Daoy (cell line): ENCODE measurements around the gene SLC2A8. TPM values are rescaled to one million over a fixed set of nuclear protein-coding genes. Genes with fewer than 3 reads are reported as not detected.

Experiments
- DNase-seq: peaks from one replicate; pipeline ENCODE4 v3.0.0-alpha.2; 2015; ENCODE audit warnings: low read depth
- total RNA-seq: library from RNA; depleted of rRNA; stranded (reverse); fragments of >200 nt; shearing (Covaris generic); gene quantifications from 2 replicates; pipeline ENCODE4 v1.2.3, GENCODE V29; 2014; rRNA removed

Gene SLC2A8, protein sequence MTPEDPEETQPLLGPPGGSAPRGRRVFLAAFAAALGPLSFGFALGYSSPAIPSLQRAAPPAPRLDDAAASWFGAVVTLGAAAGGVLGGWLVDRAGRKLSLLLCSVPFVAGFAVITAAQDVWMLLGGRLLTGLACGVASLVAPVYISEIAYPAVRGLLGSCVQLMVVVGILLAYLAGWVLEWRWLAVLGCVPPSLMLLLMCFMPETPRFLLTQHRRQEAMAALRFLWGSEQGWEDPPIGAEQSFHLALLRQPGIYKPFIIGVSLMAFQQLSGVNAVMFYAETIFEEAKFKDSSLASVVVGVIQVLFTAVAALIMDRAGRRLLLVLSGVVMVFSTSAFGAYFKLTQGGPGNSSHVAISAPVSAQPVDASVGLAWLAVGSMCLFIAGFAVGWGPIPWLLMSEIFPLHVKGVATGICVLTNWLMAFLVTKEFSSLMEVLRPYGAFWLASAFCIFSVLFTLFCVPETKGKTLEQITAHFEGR
- total RNA-seq, result 8.5 and 11.4 TPM in 2 replicates

DNA sequence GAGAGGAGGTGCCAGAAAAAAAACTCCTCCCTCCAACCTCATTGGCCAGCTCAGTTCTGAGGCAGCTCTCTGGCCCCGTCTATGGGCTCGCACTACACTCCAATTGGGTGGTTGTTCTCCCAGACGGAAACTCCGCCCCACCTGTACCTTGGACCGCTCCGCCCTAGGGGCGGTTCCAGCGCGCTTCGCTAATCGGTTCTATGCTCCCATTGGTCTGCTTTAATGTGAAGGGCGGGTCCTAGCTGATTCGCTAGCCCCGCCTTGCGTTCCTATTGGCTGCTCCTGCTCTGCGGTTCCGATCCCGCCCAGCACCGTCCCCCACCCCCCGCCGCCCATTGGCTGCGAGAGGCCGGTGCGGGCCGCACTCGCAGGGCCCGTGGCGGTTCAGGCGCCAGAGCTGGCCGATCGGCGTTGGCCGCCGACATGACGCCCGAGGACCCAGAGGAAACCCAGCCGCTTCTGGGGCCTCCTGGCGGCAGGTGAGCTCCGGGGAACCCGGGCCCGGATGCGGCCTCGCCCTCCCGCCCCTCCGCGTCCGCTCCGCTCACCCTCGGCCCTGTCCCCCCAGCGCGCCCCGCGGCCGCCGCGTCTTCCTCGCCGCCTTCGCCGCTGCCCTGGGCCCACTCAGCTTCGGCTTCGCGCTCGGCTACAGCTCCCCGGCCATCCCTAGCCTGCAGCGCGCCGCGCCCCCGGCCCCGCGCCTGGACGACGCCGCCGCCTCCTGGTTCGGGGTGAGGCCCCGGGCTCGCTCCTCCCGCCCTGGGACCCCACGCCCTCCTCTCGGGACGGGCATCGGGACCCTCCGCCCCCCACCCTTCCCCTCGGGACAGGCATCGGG lies at the start of gene SLC2A8:
SLC2A8 (plus strand) TSS at position 362 of the 838 bp plus-strand sequence; CDS start at position 424, 62 bp downstream.
- peak; percentile 100 for DNase-seq

DNA sequence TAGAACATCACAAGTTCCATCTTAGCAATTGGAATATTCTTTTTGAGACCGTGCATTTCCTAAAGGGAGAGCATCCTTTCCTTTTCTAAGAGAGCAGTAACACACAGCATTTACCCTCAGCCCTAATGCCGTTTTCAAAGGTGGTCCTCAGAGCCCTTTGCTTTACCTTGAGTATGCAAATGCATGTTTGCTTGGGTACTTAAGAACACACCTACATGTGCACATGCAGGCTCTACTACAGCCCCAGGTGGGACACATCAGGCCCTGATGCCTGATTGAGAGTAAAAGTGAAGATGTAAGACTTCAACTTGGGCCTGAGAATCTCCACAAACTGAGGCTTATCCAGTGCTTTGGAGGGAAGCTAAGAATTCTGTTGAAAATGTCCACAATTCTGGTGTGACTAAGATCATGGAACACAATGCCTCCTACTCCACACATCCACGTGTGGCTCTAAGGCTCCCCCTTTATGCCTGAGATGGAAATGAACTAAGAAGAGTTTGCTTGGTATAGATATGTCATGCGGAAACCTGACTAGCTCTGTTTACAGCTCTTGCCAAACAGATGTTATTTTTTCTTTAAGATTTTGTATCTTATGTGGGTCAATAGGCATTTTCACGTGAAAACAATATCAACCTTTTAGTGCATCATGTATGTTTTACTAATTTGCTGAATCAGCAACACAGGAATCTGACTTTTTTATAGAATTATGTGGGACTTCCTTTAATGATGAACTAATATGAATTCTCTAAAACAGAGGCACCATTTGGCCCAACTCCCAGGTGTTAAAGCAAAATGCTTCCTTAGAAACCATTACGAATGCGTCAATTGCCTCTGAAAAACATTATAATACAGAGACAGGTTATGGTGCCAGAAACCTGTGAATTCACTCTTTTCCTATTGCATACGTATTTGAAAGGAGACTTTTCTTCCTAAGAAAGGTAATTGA lies 48.9 kb upstream of the SLC2A8 start:
- DNase-seq, result peak; percentile 33

DNA sequence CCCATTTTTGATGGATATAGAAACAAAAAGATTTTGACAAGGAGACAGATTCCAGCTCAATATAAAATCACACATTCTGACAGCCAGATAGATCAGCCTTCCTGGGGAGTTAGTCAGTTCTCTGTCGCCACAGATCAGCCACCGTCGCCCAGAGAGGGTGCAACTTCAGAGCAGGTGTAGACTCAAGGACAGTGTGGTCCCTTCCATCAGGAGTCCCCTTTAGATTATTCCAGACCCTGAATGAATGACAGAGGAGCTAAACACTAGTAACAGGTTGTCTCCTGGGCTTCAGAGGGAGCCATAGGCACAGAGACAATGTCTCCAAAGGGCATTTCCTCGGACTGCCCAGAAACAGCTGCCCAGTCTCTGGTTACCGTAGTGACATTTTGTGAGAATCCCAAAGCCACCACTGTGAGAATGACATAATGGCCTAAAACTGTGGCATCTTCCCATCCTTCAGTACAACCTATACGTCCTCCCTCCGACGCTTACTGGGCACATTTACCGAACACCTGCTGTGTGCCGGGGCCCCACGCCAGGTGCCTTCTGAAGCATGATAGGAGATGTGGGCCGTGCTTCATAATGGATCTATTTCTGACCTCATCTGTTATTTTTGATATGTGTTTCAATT lies 47.4 kb upstream of the SLC2A8 start:
- DNase-seq, result no peak

DNA sequence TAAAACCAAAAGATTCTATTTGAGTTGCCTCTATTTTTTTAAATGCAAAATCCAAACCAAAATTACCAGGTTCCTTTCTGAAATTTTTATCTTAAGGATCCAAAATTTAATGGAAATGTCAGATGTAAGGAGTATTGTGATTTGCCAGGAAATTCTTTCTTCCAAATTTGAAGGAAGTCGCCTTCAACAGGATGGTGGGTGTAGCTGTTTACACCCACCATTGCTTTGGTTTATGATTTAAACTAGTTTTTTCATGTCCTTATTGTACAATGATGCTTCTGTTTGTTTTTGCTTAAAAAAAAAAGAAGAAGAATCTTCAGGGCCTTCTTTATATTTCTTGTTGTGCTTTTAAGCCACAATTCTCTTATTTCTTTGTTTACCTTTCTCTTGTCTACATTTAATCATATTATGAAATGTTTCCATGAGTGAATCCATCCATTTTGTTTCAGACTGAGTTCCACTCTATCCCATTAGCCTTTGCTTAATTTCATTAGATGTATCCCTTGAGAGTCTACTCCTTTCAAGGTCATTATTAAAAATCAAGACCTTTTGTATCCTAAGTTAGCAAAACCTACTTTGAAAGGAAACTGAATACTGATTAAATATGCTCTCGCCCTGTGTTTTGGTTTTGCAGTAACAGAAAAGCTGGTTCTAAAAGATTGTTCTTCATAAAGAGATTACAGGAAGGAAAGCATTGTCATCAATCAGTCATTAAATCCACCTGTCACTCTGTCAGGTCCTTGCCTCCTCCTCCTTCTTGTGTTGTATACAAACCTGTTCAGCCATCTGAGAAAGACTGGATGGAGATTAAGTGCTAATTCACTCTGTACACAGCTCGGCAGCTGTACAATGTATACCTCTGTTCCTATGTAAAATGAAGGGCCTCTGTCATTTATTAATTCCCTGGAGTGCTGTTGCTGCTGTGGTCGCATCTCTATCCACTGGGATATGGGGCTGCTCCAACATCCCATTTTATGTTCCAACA lies 45.5 kb upstream of the SLC2A8 start:
- DNase-seq, result no peak

DNA sequence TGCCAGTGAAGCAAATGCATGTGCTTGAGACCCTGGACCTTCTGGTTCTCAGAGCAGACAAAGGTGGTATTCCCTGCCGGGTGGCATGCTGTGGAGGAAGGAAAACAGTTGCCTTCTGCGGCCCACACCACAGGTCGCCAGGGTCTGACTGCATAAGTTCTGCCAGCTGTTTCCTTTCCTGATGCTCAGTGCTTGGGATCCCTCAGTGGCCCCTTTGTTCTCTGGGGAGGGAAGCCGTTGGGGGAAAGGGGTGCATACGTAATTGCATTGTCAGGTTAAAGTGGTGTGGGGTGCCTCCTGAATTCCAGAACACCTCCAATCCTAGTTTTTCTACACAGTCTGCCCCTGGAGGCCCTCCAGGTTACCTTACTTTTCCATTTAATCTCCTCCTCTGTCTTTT lies 43.1 kb upstream of the SLC2A8 start:
- DNase-seq, result no peak

DNA sequence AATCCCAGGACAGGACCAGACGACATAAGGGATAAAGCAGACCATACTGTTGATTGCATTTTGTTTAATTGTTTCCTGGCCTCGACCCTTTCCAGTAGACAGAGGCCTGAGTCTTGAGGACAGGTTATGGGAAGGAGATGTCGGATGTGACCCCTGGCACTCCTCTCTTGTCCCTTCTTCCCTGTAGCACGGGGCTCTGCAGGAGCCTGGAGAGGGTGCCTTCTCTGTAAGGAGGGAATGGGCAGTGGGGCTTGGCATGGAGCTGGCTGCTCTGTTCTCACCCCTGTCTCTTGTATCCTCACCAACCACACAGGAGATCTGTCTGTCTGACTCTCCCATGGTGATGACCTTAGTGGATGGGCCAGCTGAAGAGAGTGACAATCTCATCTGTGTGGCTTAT lies 40.1 kb upstream of the SLC2A8 start:
- DNase-seq, result no peak

DNA sequence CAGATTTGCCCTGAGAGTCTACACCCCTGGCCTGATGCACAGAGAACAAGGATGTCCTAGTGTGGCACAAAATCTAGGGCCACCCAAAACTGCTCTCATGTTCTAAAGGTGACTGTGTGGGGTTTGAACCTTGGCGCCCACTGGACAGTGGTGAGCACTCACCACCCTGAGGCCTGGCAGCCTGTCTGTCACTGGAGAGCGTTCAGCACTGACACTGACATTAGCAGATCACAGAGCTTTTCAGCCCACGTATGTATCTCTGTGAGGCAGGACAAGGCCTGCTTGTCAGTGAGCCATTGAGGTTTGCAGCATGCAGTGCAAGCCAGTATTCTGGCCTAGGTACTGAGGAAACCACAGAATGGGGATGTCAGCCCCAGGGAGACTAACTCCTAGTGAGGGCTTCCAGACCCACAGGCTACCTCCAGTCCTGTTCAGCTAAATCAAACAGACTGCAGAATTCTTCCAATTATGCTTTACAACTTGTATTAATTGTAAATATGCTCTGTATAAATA lies 38.9 kb upstream of the SLC2A8 start:
- no peak for DNase-seq

DNA sequence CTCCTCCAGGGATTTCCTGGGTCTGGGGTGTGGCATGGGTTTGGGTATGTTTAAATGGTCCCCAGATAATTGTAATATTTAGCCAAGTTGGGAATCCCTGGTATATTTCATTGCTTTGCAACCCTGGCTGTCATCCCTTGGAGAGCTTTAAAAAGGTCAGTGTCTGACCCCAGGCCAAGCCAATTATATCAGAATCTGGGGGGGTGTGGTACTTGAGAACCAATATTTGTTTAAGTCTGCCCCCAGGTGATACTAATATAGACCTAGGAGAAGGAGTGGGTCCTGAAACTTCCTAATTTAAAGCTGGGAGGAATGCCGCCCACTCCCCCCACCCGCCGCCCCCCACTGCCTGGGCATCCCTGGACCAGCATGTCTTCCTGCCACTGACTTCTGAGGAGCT lies 38.2 kb upstream of the SLC2A8 start:
- DNase-seq, result no peak

DNA sequence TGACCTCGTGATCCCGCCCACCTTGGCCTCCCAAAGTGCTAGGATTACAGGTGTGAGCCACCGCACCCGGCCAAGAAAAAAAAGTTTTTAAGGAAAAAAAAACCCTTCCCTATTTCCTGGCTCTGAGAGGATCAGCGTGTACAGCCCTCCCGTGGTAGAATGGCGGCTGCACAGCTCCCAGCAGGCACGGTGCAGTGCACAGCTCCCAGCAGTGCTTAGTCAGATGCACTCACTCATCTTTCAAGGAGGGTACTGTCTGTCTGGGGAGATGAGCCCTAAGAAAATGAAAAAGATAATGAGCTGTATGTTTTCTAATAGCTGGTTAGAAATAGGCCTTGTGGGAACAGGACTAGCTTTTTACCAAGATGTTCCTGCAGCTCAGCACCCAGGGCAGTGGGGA lies 36.7 kb upstream of the SLC2A8 start:
- peak; percentile 53 for DNase-seq

DNA sequence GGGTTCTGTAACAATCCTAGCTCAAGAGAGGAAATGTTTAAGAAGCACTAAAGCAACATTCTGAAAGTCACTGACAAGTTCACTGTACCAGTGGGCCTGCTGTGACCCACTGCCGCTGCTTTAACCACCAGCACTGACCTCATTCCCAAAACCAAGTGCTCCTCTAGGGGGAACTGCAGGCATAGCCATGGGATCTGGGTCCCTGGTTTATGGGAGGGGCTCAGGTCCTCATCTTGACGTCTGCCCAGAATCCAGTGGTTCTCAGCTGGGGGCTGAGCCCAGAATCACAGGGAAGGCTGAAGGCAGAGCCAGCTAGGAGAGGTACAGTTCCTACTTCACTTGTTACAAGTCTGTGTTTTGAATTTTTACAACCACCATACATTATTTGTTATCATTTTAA lies 36.1 kb upstream of the SLC2A8 start:
- peak; percentile 68 for DNase-seq

DNA sequence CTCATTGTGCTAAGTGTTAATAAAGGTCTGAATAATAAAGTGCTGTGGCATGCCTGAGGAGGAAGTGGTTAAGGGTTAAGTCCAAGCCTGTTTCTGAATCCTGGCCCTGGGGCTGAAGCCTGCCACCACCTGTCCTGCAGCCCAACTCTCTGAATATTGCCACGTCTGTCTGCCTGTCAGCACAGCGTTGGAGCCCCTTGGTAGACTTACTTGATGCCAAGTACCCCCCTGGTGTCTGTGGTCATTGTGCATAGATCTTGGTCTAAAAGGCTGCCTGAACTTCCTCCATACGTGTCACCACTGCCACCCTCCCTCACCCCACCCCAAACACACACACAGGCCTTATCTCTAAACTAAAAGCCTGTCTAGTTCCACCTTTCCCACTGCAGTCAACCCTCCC lies 35.4 kb upstream of the SLC2A8 start:
- peak; percentile 22 for DNase-seq

DNA sequence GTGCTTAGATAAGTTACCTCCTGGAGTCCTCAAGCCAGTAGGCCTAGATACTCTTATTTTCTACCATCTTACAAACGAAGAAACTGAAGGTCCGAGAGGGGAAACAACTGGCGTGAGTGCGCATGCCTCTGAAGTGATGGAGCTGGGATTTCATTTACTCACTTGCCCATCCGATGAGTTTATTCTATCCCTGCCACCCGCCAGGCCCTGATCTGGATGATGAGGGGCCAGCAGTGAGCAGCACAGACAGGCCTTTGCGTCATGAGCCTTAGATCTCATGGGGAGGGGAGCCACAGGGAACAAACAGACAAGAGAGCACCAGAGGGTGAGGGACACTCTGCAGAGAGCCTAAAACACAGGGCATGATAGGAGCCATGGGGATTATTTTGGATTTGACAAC lies 34.1 kb upstream of the SLC2A8 start:
- no peak for DNase-seq

DNA sequence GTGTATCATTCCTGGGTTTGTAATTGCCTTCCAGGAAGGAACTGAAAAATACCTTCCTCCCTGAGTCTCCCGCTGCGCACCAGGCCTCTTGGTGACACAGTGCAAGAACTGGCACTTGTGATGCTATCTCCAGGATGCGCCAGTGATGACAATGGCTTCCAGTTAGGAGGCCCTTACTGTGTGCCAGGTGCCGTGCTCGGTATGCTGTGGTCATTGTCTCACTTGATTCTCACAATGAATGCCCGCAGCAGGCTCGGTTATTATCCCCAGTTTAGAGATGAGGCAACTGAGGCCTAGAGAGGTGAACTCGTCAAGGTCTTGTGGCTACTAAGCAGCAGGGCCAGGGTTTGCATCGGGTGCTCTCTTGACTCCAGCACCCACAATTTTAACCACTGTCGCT lies 31.5 kb upstream of the SLC2A8 start:
- DNase-seq, result no peak

DNA sequence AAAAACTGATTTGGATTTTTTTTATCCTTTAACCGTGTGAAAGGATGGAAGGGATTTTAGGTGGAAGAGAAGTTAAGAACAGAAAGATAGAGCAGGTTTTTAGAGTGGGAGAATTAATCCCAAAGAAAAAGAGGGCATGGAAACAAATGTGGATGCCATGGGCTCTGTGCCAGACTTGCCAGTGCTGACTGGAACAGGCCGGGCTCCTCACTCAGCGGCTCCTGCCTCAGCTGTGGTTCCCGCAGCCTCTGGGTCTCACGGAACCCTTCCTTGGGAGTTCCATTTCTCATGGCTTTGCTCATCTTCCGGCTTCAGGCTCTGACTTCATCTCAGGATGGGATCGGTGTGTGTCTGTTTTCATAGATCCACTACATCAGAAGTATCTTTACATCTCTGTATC lies 30.4 kb upstream of the SLC2A8 start:
- DNase-seq, result no peak

DNA sequence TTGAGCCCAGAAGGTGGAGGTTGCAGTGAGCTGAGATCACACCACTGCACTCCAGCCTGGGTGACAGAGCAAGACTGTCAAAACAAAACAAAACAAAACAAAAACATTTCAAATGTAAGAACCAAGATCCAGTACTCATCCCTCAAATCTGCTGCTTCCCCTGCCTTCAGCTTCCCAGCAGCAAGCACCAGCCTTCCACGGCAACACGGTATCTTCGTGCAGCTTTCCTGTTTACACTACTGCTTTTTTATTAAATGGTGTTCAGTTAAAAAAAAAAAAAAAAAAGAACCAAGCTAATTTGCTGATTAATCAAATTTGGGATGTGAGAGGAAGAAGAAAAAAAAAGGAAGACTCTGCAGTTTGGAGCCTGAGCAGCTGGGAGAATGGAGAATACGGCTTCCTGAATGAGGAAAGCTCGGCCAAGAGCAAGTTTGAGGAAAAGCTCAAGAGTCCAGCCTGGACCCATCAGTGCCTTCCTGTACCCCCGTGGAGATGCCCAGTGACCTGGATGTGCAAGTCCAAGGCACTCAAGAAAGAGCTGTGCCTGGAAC lies 28.0 kb upstream of the SLC2A8 start:
- no peak for DNase-seq

DNA sequence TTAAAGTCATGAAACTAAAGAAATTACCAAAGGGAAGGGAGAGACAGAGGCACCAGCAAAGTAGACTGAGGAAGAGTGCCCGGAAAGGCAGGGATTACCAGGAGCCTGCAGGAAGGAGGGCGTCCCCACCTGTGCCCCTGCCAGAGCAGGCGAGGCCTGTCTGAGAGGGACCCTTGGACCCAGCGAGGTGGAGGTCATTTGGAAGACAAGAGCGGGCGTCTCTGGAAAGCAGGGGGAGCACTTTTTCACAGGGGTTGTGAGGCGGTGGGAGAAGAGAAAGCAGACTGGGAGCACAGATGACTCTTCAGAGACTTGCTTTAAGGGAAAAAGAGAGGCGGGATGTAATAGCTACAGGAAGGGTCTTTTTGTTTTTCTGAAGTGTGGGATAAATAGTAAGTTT lies 27.5 kb upstream of the SLC2A8 start:
- DNase-seq, result no peak

DNA sequence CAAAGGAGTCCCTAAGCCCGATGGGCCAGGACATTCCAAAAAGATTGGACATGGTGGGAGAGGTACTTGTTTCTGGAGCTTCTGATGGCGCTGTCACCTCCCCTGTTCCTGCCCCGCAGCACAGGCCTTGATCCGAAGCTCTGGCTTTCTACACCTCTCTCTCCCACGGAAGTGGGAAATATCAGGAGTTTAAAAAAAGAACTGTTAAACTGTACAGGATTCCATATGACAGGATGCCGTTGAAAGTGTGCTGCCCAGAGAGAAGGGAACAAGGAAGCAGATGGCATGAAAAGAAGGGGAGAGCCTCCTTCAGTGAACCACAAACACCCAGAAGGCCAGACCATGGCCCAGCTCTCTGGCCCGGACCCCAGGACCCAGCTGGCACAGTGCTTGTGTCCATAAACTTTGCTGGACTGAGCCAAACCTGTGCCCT lies 26.8 kb upstream of the SLC2A8 start:
- DNase-seq, result no peak

DNA sequence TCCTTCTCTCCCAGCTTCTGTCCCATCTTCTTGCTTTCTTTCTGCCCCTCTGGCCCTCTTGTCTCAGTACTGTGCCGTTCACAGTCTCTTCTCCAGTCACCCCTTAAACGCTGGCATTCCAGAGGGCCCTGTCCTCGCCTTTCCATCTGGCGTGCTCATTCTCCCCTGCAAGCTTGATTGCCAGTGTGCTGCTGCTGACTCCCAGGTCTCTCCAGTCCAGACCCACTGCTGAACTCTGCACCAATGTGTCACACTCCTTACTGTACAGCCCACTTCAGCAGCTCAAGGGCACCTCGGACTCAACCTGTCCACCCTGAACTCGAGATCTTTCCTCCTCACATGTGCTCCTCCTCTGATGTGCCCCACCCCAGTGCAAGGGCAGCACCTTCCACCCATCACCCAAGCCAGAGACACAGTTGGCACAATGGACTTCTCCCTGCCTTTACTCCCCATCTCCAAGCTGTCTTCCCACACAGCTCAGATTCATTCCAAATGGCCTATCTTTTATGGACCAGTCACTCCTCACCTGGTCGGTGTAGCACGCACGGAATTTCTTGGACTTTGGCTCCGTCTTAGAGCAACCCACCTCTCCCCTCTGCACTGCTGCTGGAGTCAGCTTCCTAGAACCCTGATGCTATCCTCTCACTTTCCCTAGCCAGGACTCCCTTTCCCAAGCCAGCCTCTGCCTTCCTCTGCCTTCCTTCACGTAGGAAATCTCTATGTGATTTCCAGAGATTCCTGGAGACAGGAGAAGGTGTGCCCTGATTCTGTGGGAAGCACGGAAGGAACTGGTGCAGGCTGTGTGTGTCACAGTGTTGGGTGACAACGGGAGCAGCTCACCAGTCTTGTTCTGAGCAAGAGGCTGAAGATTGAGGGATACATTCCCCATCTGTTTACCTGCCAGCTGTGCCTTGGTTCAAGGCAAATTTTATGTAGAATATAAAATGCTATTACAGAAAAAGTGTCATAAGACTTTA lies 26.0 kb upstream of the SLC2A8 start:
- no peak for DNase-seq
